Measurements from ENCODE around the gene EFHB. TPM values are rescaled to one million over a fixed set of nuclear protein-coding genes. Genes with fewer than 3 reads are reported as not detected.
"Not testable (repeated sequence)": the region's sequence is repeated elsewhere in the genome, so short reads cannot be mapped to it uniquely, and the experiment has no call there.

The EFHB gene, protein sequence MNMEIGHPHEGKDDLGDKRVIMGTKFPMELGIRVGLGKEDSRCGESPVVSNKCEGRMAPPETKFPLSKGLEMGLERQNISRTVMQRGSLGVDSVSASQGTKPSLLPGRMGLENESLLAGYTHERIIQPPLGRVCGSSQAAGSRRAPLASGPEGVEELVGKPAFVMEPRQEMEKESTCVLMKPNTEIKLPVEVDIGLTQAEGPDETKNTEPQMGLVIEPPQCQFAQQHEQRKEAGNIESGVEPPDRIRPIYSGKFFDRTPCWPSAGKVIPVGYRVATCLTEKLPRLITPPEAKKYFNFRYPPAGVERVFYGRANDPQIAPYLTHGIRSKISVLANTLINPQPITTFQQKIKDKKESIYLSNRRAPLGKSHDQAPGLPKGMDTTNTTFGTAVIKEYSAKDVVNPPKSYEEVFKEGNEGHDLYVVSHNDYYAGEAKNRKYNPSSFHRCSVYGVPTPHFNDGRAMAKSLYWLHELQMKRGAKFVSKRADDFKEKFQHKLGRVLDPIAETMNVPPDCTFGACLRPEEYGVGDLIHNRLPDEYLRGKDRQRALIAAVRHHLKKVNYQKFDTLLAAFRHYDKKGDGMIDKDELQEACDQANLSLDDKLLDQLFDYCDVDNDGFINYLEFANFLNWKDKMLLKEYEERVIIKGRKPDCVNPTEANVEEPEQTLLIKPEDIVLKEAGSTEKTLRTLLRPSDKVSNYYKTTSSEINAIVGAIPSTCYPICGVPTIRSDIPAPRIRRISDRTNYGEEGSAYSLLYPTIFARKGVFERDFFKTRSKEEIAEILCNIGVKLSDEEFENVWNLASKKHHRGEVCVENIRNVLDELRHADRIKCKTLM
- 0.22 TPM in 1 of 2 replicates, not detected in the other for total RNA-seq (2012; rRNA removed)

DNA sequence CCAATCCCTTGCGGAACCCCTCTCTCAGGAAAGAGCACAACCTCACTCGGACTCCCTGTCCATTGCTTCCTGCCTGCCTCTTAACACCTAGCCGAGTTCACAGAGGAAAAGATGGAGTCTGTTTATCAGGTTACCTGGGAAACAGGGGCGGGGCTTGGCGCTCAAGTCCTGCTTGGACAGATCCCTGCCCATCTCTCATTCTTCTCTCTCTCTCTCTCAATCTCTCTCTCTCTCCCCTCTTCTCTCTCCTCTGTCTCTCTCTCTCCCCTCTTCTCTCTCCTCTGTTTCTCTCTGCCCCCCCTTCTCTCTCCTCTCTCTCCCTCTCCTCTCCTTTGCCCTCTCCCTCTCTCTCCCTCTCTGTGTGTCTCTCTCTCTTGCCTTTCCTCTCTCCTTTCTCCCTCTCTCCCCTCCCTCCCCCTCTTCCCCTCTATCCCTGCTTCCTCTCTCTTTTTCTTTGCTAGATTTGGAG lies at the start of gene EFHB:
EFHB (minus strand) TSS at position 120 of the 469 bp plus-strand sequence. CDS start 199 bp downstream, outside the sequence.
- H3K36me3 ChIP-seq (ENCODE audit: insufficient read depth, low read length), result no peaks in the 10 kb centered on the region
- H3K9me3 ChIP-seq (replicated peaks; ENCODE audit: low read length), result no peaks in the 10 kb centered on the region
- no peak within 1 kb of the TSS for H3K9ac ChIP-seq (ENCODE audit: low read depth, low read length)
- H3K27me3 ChIP-seq (ENCODE audit: control insufficient read depth, insufficient read depth, low read length), result peaks cover 4% of the 10 kb centered on the region
- H3K4me1 ChIP-seq (ENCODE audit: control insufficient read depth, insufficient read depth, low read length), result no peaks in the 10 kb centered on the region
- H3K4me3 ChIP-seq (ENCODE audit: low read length), result no peak within 1 kb of the TSS
- no peak within 1 kb of the TSS for H3K4me2 ChIP-seq (ENCODE audit: low read length)

GRCh38 chr3:19972054-19972453 lies 38.0 kb upstream of the EFHB start:
- Histone ChIP-seq H3K27me3 (ENCODE audit: control insufficient read depth, insufficient read depth, low read length) (no peaks in the 10 kb centered on the region), H3K4me3 (ENCODE audit: low read length) (no peak overlapping the region), H3K9ac (ENCODE audit: low read depth, low read length) (no peak overlapping the region), H3K36me3 (ENCODE audit: insufficient read depth, low read length) (peaks cover 30% of the 10 kb centered on the region), H3K9me3 (replicated peaks; ENCODE audit: low read length) (no peaks in the 10 kb centered on the region), H3K4me1 (ENCODE audit: control insufficient read depth, insufficient read depth, low read length) (peaks cover 12% of the 10 kb centered on the region), H3K4me2 (ENCODE audit: low read length) (no peak overlapping the region)

GRCh38 chr3:19970327-19970726 lies 36.3 kb upstream of the EFHB start:
- no peak overlapping the region for H3K9ac ChIP-seq (ENCODE audit: low read depth, low read length)
- no peaks in the 10 kb centered on the region for H3K9me3 ChIP-seq (replicated peaks; ENCODE audit: low read length)
- H3K36me3 ChIP-seq (ENCODE audit: insufficient read depth, low read length), result peaks cover 22% of the 10 kb centered on the region
- no peaks in the 10 kb centered on the region for H3K27me3 ChIP-seq (ENCODE audit: control insufficient read depth, insufficient read depth, low read length)
- H3K4me2 ChIP-seq (ENCODE audit: low read length), result no peak overlapping the region
- no peak overlapping the region for H3K4me3 ChIP-seq (ENCODE audit: low read length)
- peaks cover 12% of the 10 kb centered on the region for H3K4me1 ChIP-seq (ENCODE audit: control insufficient read depth, insufficient read depth, low read length)

GRCh38 chr3:19967812-19968211 lies 33.8 kb upstream of the EFHB start:
- no peaks in the 10 kb centered on the region for H3K27me3 ChIP-seq (ENCODE audit: control insufficient read depth, insufficient read depth, low read length)
- no peak overlapping the region for H3K4me3 ChIP-seq (ENCODE audit: low read length)
- no peak overlapping the region for H3K4me2 ChIP-seq (ENCODE audit: low read length)
- H3K9ac ChIP-seq (ENCODE audit: low read depth, low read length), result no peak overlapping the region
- no peaks in the 10 kb centered on the region for H3K9me3 ChIP-seq (replicated peaks; ENCODE audit: low read length)
- H3K4me1 ChIP-seq (ENCODE audit: control insufficient read depth, insufficient read depth, low read length), result peaks cover 12% of the 10 kb centered on the region
- peaks cover 11% of the 10 kb centered on the region for H3K36me3 ChIP-seq (ENCODE audit: insufficient read depth, low read length)

- H3K4me1 ChIP-seq (ENCODE audit: control insufficient read depth, insufficient read depth, low read length), result peaks cover 10% of the 10 kb centered on the region
- H3K36me3 ChIP-seq (ENCODE audit: insufficient read depth, low read length), result peaks cover 11% of the 10 kb centered on the region
- no peak overlapping the region for H3K4me3 ChIP-seq (ENCODE audit: low read length)
- H3K27me3 ChIP-seq (ENCODE audit: control insufficient read depth, insufficient read depth, low read length), result no peaks in the 10 kb centered on the region
- no peak overlapping the region for H3K9ac ChIP-seq (ENCODE audit: low read depth, low read length)
- no peaks in the 10 kb centered on the region for H3K9me3 ChIP-seq (replicated peaks; ENCODE audit: low read length)
- no peak overlapping the region for H3K4me2 ChIP-seq (ENCODE audit: low read length)
These were observed 33.2 kb upstream of the EFHB start for GRCh38 chr3:19967208-19967607.

DNA sequence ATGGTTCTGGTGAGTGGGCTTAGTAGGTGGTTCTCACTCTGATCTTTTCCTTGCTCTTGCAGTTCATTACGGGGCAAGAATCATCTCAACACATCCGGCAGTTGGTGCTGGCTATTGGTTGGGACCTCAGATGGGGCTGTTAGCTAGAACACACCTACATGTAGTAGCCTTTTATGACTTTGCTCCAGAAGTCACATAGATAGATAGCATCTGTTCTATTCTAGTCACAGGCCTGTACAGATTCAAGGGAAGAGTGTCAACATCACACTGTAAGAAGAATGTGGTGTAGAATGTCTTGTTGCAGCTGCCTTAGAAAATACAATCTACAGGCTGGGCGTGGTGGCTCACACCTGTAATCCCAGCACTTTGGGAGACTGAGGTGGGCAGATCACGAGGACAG lies 27.9 kb upstream of the EFHB start:
- no peak overlapping the region for H3K4me3 ChIP-seq (ENCODE audit: low read length)
- H3K4me2 ChIP-seq (ENCODE audit: low read length), result no peak overlapping the region
- peaks cover 22% of the 10 kb centered on the region for H3K36me3 ChIP-seq (ENCODE audit: insufficient read depth, low read length)
- no peak overlapping the region for H3K9ac ChIP-seq (ENCODE audit: low read depth, low read length)
- H3K27me3 ChIP-seq (ENCODE audit: control insufficient read depth, insufficient read depth, low read length), result no peaks in the 10 kb centered on the region
- H3K4me1 ChIP-seq (ENCODE audit: control insufficient read depth, insufficient read depth, low read length), result no peaks in the 10 kb centered on the region
- H3K9me3 ChIP-seq (replicated peaks; ENCODE audit: low read length), result no peaks in the 10 kb centered on the region

DNA sequence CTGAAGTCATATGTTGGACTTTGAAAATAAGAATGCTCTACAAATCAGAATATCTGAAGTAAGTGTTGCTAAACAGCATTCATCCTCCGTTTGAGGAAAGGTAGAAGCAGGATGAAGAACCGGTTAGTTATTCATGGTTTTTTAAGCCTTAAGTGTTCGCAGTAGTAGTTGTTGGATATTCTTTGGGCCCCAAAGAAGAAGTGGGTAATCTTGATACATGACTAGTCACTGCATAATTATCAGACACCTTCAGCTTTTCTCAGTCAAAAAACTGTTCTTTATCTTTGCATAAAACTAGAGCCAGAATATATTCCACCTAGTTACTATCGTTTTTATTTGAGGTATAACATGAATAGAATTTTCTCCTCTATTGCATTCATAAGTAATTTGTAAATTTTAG lies 26.7 kb upstream of the EFHB start:
- Histone ChIP-seq H3K4me3 (ENCODE audit: low read length) (no peak overlapping the region), H3K36me3 (ENCODE audit: insufficient read depth, low read length) (peaks cover 20% of the 10 kb centered on the region), H3K27me3 (ENCODE audit: control insufficient read depth, insufficient read depth, low read length) (no peaks in the 10 kb centered on the region), H3K4me2 (ENCODE audit: low read length) (no peak overlapping the region), H3K4me1 (ENCODE audit: control insufficient read depth, insufficient read depth, low read length) (no peaks in the 10 kb centered on the region), H3K9me3 (replicated peaks; ENCODE audit: low read length) (no peaks in the 10 kb centered on the region), H3K9ac (ENCODE audit: low read depth, low read length) (no peak overlapping the region)

GRCh38 chr3:19959505-19959904 lies 25.5 kb upstream of the EFHB start:
- no peak overlapping the region for H3K9ac ChIP-seq (ENCODE audit: low read depth, low read length)
- H3K4me2 ChIP-seq (ENCODE audit: low read length), result no peak overlapping the region
- no peaks in the 10 kb centered on the region for H3K27me3 ChIP-seq (ENCODE audit: control insufficient read depth, insufficient read depth, low read length)
- H3K4me3 ChIP-seq (ENCODE audit: low read length), result no peak overlapping the region
- H3K9me3 ChIP-seq (replicated peaks; ENCODE audit: low read length), result no peaks in the 10 kb centered on the region
- H3K4me1 ChIP-seq (ENCODE audit: control insufficient read depth, insufficient read depth, low read length), result no peaks in the 10 kb centered on the region
- H3K36me3 ChIP-seq (ENCODE audit: insufficient read depth, low read length), result peaks cover 29% of the 10 kb centered on the region

GRCh38 chr3:19957354-19957753 lies 23.3 kb upstream of the EFHB start:
- not testable (repeated sequence) for H3K9ac ChIP-seq (ENCODE audit: low read depth, low read length); H3K4me2 ChIP-seq (ENCODE audit: low read length); H3K4me3 ChIP-seq (ENCODE audit: low read length); H3K4me1 ChIP-seq (ENCODE audit: control insufficient read depth, insufficient read depth, low read length); H3K27me3 ChIP-seq (ENCODE audit: control insufficient read depth, insufficient read depth, low read length); H3K9me3 ChIP-seq (replicated peaks; ENCODE audit: low read length)
- peaks cover 40% of the 10 kb centered on the region for H3K36me3 ChIP-seq (ENCODE audit: insufficient read depth, low read length)

GRCh38 chr3:19954676-19955075 lies 20.7 kb upstream of the EFHB start:
- Histone ChIP-seq H3K9ac (ENCODE audit: low read depth, low read length) (no peak overlapping the region), H3K4me1 (ENCODE audit: control insufficient read depth, insufficient read depth, low read length) (no peaks in the 10 kb centered on the region), H3K36me3 (ENCODE audit: insufficient read depth, low read length) (peaks cover 39% of the 10 kb centered on the region), H3K4me2 (ENCODE audit: low read length) (no peak overlapping the region), H3K27me3 (ENCODE audit: control insufficient read depth, insufficient read depth, low read length) (no peaks in the 10 kb centered on the region), H3K4me3 (ENCODE audit: low read length) (no peak overlapping the region), H3K9me3 (replicated peaks; ENCODE audit: low read length) (no peaks in the 10 kb centered on the region)

GRCh38 chr3:19950316-19950715 lies 16.3 kb upstream of the EFHB start:
- no peak overlapping the region for H3K4me3 ChIP-seq (ENCODE audit: low read length)
- H3K36me3 ChIP-seq (ENCODE audit: insufficient read depth, low read length), result peaks cover 28% of the 10 kb centered on the region
- H3K9me3 ChIP-seq (replicated peaks; ENCODE audit: low read length), result no peaks in the 10 kb centered on the region
- no peaks in the 10 kb centered on the region for H3K27me3 ChIP-seq (ENCODE audit: control insufficient read depth, insufficient read depth, low read length)
- peak overlapping the region; percentile 79 for H3K4me2 ChIP-seq (ENCODE audit: low read length)
- H3K9ac ChIP-seq (ENCODE audit: low read depth, low read length), result peak overlapping the region; percentile 98
- H3K4me1 ChIP-seq (ENCODE audit: control insufficient read depth, insufficient read depth, low read length), result peaks cover 19% of the 10 kb centered on the region
